NCI-H345 (cell line): ENCODE measurements around the gene PPOX.

Experiments used
- DNase-seq: peaks from one replicate; lab custom pipeline; 2025; lab: John Stamatoyannopoulos, UW

Gene PPOX

DNA sequence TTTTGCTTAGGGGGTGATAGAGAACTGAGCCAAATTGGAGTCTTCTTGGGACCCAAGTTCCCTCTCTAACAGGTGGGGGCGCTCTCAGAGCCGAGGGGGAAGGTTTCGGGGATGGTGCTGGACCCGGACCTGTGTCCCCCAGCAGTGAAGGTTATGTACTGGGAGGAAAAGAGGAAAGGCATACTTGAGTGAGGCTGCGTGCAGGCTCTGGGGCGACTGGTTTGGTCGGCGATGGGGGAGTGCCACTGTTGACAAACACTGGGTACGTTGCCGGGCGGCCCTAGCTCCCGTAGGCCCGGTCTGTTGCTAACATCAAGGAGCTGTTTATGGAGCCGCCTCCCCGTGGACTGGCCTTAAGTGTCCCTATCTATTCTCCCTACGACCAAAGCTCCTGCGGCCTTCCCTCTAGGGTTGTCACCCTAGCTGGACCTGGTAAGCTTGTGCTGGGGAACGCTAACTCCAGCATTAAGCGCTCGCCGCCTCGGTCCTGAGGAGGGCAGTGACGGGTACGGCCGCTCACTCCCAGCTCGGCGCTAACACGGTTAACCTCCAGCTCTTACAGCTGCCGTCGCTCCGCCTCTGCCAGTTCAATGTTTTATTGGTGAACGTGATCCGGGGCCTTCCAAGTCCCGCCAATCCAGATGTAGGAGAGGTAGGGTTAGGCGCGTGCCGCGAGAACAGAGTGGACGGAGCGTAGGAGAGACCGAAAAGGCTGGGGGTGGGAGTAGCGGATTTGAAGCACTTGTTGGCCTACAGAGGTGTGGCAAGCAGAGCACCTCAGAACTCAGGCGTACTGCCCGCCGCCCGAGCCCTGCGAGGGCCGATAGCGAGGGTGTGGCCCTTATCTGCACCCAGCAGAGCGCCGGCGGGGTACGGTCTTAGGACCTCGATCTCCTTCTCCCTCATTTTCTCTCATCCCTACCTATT, at the start of gene PPOX:
Gene PPOX (plus strand): TSS at position 685 of the 927 bp plus-strand sequence. CDS start 422 bp downstream, outside the sequence.
- peak; percentile 98 for DNase-seq

- DNase-seq, result peak; percentile 89
Measured at GRCh38 chr1:161117759-161118581, 48.3 kb upstream of the PPOX start, which contains the start of the genes NIT1 and PFDN2. Gene NIT1, plus strand, starts transcription at chr1:161118105. Its CDS starts 72 bp downstream, at chr1:161118177. Gene PFDN2, minus strand, starts transcription at chr1:161118037. Its CDS starts 11 bp downstream, at chr1:161118026.

DNA sequence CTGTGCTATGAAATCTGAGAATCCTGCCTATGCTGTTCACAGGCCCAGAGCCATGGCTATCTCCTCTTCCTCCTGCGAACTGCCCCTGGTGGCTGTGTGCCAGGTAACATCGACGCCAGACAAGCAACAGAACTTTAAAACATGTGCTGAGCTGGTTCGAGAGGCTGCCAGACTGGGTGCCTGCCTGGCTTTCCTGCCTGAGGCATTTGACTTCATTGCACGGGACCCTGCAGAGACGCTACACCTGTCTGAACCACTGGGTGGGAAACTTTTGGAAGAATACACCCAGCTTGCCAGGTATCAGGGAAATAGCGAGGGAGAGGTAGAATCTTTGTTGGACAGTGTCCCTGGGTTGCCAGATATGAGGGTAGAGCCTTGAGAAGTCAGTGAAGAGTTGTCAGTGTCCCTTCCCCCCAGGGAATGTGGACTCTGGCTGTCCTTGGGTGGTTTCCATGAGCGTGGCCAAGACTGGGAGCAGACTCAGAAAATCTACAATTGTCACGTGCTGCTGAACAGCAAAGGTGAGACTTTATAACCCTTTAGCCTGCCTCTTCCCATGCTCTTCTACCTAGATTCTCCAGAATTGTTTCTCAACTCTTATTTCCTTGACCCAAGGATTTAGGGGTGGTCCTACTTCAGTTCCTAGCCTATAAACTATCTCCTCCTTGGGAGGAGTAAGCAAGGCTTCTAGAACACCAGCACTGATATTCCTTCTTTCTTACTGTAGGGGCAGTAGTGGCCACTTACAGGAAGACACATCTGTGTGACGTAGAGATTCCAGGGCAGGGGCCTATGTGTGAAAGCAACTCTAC, 46.9 kb upstream of the PPOX start:
- no peak for DNase-seq

DNA sequence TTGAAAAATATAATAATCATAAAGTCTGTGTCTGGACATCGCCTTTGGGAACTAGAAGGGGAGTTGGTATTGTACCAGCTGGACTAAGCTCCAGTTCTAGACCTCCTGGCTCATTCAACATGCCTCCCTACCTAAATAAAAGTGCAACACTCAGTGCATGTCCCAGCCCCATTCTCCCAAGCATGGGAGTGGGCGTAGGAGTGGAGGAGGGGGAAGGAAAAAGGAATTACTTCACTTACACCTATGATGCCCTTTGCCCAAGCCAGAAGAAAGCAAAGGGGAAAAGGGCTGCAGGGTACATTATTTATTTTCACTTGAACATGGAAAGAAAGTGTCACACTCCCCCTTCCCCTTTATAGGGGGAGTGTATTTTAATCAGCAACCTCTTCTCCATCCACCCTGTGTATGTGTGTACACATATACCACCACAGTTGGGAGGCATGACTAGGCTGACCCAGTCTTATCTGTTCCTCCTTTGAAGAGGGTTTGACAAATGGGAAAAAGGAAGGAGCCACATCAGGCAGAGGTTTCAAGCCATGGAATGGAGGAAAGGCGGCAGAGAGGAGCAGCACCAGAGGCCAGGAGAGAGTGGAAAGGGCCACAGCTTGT, 45.1 kb upstream of the PPOX start:
- no peak for DNase-seq

GRCh38 chr1:161121834-161122233, 44.4 kb upstream of the PPOX start:
- no peak for DNase-seq

- DNase-seq, result no peak
Measured at GRCh38 chr1:161122967-161123366, 43.3 kb upstream of the PPOX start.

DNA sequence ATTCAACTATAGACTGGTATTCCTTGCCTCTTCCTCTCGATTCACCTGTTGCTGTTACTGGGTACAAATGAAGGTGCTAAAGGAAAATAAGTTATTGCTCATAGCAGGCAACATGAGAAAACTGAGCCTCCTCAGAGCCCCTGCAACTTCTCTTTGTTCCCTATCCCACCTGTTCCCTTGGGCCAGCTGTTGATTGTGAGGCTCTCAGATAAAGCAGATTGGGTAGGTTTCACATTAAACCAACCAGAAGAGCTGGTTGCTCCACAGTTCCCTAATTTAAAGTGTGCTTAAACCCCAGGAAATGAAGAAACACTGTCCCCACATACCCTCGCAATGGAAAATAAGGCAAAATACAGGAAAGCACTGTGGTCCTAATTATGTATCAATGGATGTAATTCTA, 38.6 kb upstream of the PPOX start:
- no peak for DNase-seq

DNA sequence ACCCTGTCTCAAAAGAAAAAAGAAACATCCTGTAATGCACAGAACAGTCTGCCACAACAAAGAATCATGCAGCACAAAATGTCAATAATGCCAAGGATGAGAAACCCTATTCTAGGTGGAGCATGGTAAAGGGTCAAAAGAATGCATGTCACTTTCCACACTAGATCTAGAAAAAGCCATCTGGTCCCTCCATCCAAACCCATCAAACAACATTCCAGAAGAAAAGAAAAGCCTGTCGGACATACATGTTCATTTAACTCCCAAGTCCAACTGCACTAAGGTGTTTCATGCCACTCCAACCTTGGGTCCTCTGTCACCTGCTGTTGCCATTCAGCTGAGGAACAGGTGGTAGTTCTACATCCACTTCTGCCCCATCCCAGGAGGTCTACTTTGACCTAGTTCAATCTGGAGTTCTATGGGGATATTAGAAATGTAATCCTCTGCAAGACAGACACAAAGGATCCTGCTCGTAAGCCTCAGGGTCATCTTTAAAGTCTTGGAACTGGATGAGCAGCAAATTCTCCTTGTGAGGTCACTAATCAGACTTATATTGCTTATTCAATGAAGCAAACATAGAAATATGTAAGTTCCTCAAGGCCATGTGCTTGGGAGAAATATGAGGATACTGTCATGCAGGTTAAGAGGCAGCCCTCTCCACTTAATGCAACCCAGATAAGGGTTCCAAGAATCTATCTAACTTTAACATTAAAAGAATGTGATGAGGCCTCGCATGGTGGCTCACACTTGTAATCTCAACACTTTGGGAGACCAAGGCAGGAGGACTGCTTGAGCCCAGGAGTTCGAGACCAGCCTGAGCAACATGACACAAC, 37.4 kb upstream of the PPOX start:
- DNase-seq, result no peak

- DNase-seq, result no peak
Measured at GRCh38 chr1:161130266-161130665, 36.0 kb upstream of the PPOX start.

- no peak for DNase-seq
Measured at GRCh38 chr1:161131523-161132409, 34.5 kb upstream of the PPOX start.

- peak; percentile 96 for DNase-seq
Measured at GRCh38 chr1:161132410-161133219, 33.6 kb upstream of the PPOX start, which contains the start of gene DEDD. Gene DEDD, minus strand, starts transcription at chr1:161132667. Its CDS starts 8,205 bp downstream, at chr1:161124462.

DNA sequence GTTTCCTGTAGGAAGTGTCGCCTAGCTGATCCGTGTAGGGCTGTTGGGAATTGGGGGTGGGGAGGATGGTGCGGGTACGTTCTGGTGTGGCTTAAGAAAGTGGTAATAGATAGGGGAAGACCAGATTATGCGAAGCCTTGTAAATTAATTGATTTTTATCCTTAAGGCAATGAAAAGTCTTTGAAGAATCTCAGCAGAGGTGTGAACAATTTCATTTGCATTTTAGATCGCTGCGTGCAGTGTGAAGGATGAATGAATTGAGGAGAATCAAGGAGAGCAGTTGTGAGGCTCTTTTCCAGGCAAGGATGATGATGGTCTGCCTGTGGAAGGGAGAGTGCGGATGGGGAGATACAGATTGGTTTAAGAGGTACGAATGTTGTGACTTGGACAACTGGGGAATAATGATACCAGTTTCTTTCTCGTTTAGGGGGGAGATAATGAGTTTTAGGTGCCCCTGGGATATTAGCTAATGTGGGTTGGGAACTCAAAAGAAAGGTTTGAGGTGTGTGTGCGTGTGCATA, 32.9 kb upstream of the PPOX start:
- DNase-seq, result no peak

GRCh38 chr1:161137881-161138280, 28.3 kb upstream of the PPOX start:
- DNase-seq, result no peak

DNA sequence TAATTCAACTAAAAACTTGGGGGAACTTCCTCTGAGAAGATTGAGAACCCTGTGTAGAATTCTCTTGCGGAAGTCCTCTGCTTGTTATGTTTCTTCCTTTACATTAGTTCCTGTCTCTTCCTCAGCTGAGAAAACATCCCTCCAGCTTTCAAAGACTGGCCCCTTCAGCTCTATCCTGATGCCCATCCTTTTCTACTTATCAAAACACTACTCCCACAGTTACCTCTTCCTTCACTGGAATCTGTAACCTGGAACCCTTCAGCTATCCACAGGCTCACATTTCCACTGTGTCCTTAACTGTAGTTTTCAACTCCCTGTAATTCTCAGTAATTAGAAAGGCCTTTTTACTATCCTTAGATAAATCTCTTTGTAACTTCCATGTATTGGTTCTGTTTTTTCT, 27.8 kb upstream of the PPOX start:
- DNase-seq, result no peak

DNA sequence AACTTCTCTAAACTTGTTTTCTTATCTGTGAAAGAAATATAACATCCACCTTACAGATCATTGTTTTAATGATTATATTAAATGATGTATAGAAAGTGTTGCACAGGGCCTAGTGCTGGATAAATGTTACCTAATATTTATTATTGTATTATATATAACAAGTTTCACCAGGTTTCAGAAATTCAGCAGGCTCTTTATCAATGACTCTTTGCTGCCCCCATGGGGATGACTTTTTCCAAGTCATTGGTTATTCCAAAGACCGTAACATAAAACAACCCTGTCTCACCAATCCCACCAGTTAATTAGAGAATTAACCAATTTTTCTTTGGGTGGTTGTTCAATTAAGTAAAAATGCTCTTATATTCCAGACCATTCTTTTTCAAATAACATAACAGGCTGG, 26.5 kb upstream of the PPOX start:
- peak; percentile 13 for DNase-seq

GRCh38 chr1:161140755-161141400, 25.3 kb upstream of the PPOX start:
- DNase-seq, result no peak

GRCh38 chr1:161145832-161146231, 20.4 kb upstream of the PPOX start:
- DNase-seq, result no peak

- DNase-seq, result no peak
Measured at GRCh38 chr1:161153176-161153575, 13.1 kb upstream of the PPOX start.
